Right lobe of liver (tissue), 6 donors: ENCODE data around the gene LAIR2. TPM values are rescaled to one million over a fixed set of nuclear protein-coding genes. Genes with fewer than 3 reads are reported as not detected.

ENCODE experiments used
- ATAC-seq, 4 donors: fragments of 200-7000 bp; cut with Tn5 transposase; one replicate each; pipeline ENCODE4 v1.9.1; 2020; ENCODE audit warnings: mild to moderate bottlenecking in 4 of 4, moderate library complexity in 4 of 4
- DNase-seq, 3 donors: peaks; one replicate each; pipeline ENCODE4 v3.0.0-alpha.2; 2020
- H3K27ac ChIP-seq, 3 donors: fragments of 200-600 bp; one replicate each; pipeline ENCODE4 v1.8.0; 2022
- H3K27me3 ChIP-seq, 2 donors: fragments of 200-600 bp; one replicate each; pipeline ENCODE4 v1.8.0; 2022
- H3K36me3 ChIP-seq, 4 donors: fragments of 200-600 bp; sonication (generic) in 1 of 4; one replicate each; pipeline versions ENCODE4 v1.5.1 to v1.8.0; 2017 to 2022; ENCODE audit warnings: control low read depth in 1 of 4
- H3K4me1 ChIP-seq, 4 donors: fragments of 200-600 bp; sonication (generic) in 1 of 4; one replicate each; pipeline versions ENCODE4 v1.5.1 to v1.8.0; 2017 to 2022; ENCODE audit warnings: control low read depth in 1 of 4
- H3K4me3 ChIP-seq, 3 donors: fragments of 200-600 bp; one replicate each; pipeline ENCODE4 v1.8.0; 2022
- H3K9me3 ChIP-seq, 4 donors: fragments of 200-600 bp; sonication (generic) in 1 of 4; one replicate each; pipeline versions ENCODE4 v1.5.1 to v1.8.0; 2017 to 2022; ENCODE audit warnings: control low read depth in 1 of 4
- CTCF ChIP-seq, 4 donors: fragments of 200-600 bp in 3 of 4; fragments of 450-650 bp in 1 of 4; IDR thresholded peaks; one replicate each; pipeline versions ENCODE4 v1.5.1 to v1.8.0; 2016 to 2022; ENCODE audit warnings: antibody characterized with exemption in 4 of 4, mild to moderate bottlenecking in 2 of 4
- POLR2A ChIP-seq: fragments of 450-650 bp; IDR thresholded peaks from one replicate; pipeline ENCODE4 v1.6.1; 2017; ENCODE audit warnings: antibody characterized with exemption, mild to moderate bottlenecking
- WGBS: methylation state at CpG from one replicate; pipeline ENCODE4 v1.1.6; 2018; ENCODE audit warnings: low coverage, low lambda C conversion rate; ENCODE audit not compliant: insufficient coverage; ENCODE audit errors: missing lambda C conversion rate; 5-methylcytosine and 5-hydroxymethylcytosine counted together
- intact Hi-C, 2 donors: fragments of 100-400 bp; cut with DNase I; formaldehyde crosslinking; loops; one replicate each; pipeline versions ENCODE4 v1.11.2 to v1.14.1; 2022
- total RNA-seq, 6 experiments: library from RNA; depleted of rRNA in 2 of 6; stranded (reverse); fragments of >200 nt in 2 of 6; fragmentation: NEBNext Ultra II Directional in 3 of 6; extraction: Animal tissue kit (Norgen Biotek cat#: 25700) in 3 of 6; gene quantifications; one replicate each; pipeline versions ENCODE4 v1.1.0 to v1.2.4, GENCODE V29; 2016 to 2023
- donor health status: DM: no; HTN: yes; CAD: no.
- donor health status: DM: no; HTN: no; CAD: no.
- donor health status: DM: no; HTN: no; CAD: no.
- donor health status: DM: no; HTN: yes; CAD: no.
- donor health status: DM: no; HTN: yes; CAD: no.

The LAIR2 gene
- total RNA-seq, 6 experiments from 2014 or later, result 0.38 TPM; not detected in 5

DNA sequence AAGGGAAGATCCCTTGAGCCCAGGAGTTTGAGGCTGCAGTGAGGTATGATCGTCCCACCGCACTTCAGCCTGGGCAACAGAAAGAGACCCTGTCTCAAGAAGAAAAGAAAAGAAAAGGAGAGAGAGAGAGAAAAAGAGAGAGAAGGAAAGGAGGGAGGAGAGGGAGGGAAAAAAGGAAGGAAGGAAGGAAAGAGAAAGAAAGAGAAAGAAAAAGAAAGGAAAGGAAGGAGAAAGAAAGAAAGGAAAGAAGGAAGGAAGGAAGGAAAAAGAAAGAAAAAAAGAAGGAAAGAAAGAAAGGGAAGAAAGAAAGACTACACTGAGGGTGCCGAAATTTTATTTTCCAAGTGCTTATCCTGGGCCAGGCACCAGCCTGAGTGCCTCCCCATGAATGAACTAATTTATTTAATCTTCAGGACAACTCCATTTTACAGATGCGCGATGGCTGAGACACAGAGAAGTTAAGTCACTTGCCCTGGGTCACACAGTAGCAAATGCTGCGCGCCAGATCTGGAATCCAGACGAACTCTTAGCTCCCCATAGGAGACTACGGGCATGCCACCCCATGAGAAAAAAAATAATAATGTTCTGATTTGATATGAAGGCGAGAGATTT is 32.2 kb upstream of the LAIR2 start:
- Histone ChIP-seq H3K9me3 (no peaks in the 10 kb centered on the region), H3K27me3 (peaks cover 0 to 9% of the 10 kb centered on the region in 2 donors), H3K27ac (peak overlapping the region in 2 of 3 donors; percentile 37 to 66), H3K36me3 (no peaks in the 10 kb centered on the region), H3K4me3 (no peak overlapping the region), H3K4me1 (no peaks in the 10 kb centered on the region)
- TF ChIP-seq POLR2A (no peak), CTCF (IDR thresholded peaks at IDR 0.05) (no peak)
- no peak for DNase-seq
- 73% methylated on average over 10 of the region's 10 CpGs for WGBS
- ATAC-seq, result no peak
- intact Hi-C loops, result no loop called here

DNA sequence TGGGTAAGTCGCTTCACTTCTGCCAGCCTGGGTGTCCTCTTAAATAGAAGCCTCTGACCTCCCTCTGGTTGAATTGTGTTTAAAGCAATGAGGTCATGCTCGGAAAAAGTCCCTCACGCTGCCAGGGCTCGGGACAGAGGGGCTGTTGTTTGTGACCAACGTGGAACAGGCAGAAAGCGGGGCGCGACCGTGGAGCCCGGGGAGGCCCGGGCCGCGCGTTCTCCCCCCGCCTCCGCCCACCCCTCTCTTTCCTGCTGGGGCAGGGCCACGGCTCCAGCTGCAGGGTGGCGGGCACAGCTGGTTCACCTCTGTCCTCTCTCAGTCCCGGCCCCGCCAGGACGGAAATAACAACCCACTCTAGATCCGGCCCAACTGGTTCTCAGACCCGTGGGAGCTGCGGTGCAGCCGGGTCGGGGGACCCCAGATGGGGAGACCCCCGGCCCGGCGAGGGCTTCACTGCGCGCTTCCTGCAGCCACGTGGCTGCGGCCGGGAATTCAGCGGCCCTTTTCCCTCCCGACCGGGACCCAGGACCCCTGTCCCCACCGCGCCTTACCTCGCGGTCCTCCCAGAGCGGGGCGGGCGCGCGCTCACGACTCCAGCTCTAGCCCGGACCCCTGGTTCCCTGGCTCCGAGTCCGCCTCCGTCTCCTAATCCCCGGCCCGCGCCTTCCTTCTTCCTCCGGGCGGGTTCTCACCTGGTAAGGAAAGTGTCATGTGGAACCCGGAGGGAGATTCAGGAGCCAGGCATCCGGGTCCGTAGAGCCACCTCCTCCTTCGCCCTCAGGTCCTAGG is 31.4 kb upstream of the LAIR2 start:
- Histone ChIP-seq H3K27me3 (peaks cover 0 to 9% of the 10 kb centered on the region in 2 donors), H3K4me1 (no peaks in the 10 kb centered on the region), H3K4me3 (peak overlapping the region in 2 of 3 donors; percentile 14 to 31), H3K36me3 (no peaks in the 10 kb centered on the region), H3K27ac (peak overlapping the region in 2 of 3 donors; percentile 37 to 66), H3K9me3 (no peaks in the 10 kb centered on the region)
- 0% methylated on average over 14 of the region's 60 CpGs for WGBS
- ATAC-seq (peak; percentile 25 to 39 (median 34)), DNase-seq (no peak)
- no peak for TF ChIP-seq CTCF (IDR thresholded peaks at IDR 0.05)
- TF ChIP-seq POLR2A, result no peak
- intact Hi-C loops, result no loop called here

GRCh38 chr19:54473071-54473891 is 29.4 kb upstream of the LAIR2 start, which contains the start of gene CDC42EP5:
CDC42EP5 (minus strand) TSS chr19:54473296; CDS start chr19:54465547, 7,749 bp downstream.
- intact Hi-C loops, result no loop called here
- no peaks in the 10 kb centered on the region for H3K4me1 ChIP-seq
- H3K27me3 ChIP-seq, result peaks cover 0 to 9% of the 10 kb centered on the region in 2 donors
- TF ChIP-seq CTCF (IDR thresholded peaks at IDR 0.05), result no peak
- peak; percentile 33 for TF ChIP-seq POLR2A
- peak within 1 kb of the TSS in 2 of 3 donors; percentile 29 to 48 for H3K27ac ChIP-seq
- WGBS, result 20% methylated on average over 9 of the region's 14 CpGs
- H3K4me3 ChIP-seq, result peak within 1 kb of the TSS in 1 of 3 donors; percentile 24
- no peaks in the 10 kb centered on the region for H3K9me3 ChIP-seq
- no peaks in the 10 kb centered on the region for H3K36me3 ChIP-seq
- peak in 2 of 3 donors; percentile 46 to 68 for DNase-seq
- peak; percentile 76 to 87 (median 83) for ATAC-seq

DNA sequence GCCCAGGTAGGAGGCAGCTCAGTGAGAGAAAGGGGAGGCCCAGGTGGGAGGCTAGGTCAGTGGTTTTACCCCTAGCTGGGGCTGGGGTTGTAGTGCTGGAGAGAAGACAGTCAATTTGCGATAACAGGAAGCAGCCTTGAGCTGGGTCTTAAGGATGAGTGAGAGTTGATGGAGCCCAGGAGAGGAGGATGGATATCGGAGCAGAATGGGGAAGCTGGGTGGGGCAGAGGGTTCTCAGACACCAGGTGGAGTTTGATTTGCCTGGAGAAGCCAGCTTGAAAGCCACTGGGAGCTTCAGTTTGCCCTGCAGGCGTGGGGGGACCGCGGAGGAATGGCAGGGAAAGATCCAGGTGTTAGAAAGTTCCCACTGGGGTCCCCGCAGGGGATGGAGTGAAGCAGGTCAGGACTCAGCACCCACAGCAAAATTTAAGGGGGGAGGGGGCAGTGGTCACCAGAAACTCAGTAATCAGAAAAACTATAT is 28.7 kb upstream of the LAIR2 start:
- Histone ChIP-seq H3K36me3 (no peaks in the 10 kb centered on the region), H3K4me1 (no peaks in the 10 kb centered on the region), H3K9me3 (no peaks in the 10 kb centered on the region), H3K27ac (peak overlapping the region in 2 of 3 donors; percentile 29 to 48), H3K27me3 (peaks cover 0 to 9% of the 10 kb centered on the region in 2 donors), H3K4me3 (no peak overlapping the region)
- ATAC-seq (no peak), DNase-seq (no peak)
- TF ChIP-seq CTCF (IDR thresholded peaks at IDR 0.05) (no peak), POLR2A (no peak)
- whole genome bisulfite sequencing, result 62% methylated on average over 6 of the region's 6 CpGs
- intact Hi-C loops, result no loop called here
